Measurements from ENCODE around the gene VEZF1.

Gene VEZF1

DNA sequence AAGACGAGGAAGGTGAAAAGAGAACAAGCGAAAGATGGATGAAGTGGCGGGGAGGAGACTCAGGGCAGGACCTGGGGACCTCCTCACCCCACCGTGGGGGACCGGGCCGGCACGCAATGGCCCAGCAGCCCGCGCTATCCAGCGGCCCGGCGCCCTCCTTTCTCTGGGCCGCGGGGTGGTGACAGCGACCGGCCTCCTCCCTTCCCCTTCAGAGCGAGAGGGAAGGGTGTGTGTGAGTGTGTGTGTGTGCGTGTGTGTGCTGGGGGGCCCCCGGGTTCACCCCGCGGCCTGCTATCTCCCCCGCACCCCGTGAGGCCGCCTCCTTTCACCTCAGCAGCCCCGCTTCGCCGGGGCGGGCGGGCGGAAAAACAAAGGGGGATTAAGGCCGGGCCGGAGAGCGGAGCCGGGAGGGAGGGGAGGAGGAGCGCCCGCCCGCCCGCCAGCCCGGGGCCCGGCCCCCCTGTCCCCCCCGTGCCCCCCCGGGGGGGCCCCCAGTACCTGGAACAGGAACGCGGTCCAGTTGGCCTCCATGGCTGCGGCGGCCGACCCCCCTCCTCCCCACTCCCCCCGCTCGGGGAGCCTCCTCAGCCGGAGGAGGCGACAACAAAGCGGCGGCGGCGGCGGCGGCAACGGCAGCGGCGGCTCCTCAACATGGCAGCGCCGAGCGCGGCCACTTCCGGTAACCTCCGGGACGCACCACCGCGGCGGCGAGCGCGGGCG is at the start of gene VEZF1:
Gene VEZF1, minus strand, starts transcription at position 674 of the 720 bp plus-strand sequence. Its CDS starts 143 bp downstream, at position 531.
- DNase-seq: no peak

DNA sequence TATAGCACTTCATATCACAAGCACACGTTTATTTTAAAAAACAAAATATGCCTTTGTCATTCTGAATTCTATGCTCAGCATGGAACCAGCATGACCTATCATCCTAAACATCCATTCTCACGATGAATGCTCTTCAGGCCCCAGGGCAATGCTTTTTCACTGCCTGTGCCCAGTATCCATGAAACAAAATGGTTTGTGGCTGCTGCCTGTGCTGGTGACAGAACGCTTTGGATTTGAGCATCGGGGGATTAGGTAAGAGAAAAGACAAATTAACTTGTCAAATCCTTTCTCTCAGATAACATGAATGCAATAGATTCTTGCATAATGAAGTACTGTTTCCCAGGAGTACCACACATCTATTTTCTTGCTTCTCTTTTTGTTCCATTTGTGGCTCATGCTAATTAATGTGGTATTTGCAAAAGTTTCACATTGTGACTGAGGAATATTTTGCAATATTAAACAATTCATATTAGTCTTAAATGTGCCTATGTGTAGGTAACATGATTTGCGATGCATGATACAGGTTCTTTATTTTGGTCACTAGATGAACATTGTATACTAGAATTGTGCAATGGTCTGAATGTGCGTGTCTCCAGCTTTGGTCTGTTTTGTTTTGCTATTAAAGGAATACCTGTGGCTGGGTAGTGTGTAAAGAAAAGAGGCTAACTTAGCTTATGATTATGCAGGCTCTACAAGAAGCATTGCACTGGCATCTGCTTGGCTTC is 44.8 kb upstream of the VEZF1 start:
- no peak for DNase-seq

DNA sequence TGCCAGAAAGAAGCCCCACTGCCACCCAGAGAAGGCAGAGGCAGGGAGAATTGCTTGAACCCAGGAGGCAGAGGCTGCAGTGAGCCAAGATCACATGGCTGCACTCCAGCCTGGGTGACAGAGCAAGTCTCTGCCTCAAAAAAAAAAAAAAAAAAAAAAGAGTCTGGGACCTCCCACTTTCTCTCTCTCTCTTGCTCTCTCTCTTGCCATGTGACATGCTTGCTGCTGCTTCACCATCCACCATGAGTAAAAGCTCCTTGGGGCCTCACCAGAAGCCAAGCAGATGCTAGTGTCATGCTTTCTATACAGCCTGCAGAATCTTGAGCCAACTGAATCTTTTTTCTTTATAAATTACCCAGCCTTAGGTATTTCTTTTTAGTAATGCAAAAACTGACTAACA is 40.5 kb upstream of the VEZF1 start:
- DNase-seq: no peak

DNA sequence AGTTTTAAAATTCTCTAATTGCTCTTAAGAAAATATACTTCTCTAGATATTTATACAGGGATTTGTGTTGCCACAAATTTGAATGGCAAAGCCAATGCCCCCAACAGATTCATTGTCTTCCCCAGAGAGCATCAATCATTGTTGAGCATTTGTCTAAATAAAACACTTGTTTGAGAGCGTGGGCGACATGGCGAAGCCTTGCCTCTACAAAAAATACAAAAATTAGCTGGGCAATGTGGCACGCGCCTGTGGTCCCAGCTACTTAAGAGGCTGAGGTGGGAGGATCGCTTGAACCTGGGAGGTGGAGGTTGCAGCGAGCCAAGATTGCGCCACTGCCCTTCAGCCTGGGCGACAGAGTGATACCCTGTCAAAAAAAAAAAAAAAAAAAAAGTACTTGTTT is 32.3 kb upstream of the VEZF1 start:
- DNase-seq: peak; percentile 15

- no peak for DNase-seq
Measured at GRCh38 chr17:58019521-58019920, 31.5 kb upstream of the VEZF1 start.

DNA sequence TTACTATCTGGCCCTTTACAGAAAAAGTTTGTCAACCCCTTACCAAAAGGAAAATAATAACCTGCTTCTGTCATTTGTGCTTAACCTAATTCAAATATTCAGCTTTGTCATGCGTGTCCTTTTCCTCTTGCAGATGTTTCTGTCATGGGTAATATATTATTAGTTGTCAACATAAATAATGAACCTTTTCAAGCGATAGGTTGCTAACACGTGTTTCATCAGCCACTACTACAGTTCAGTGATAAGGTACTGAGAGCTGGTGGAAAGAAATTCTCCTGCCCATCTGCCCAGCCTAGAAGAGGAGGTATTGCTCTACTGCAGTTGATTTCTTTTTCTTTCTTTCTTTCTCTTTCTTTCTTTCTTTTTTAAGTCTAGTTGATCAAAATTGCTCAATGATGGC is 31.0 kb upstream of the VEZF1 start:
- DNase-seq: no peak

GRCh38 chr17:58010067-58010799 is 22.2 kb upstream of the VEZF1 start:
- DNase-seq: no peak

DNA sequence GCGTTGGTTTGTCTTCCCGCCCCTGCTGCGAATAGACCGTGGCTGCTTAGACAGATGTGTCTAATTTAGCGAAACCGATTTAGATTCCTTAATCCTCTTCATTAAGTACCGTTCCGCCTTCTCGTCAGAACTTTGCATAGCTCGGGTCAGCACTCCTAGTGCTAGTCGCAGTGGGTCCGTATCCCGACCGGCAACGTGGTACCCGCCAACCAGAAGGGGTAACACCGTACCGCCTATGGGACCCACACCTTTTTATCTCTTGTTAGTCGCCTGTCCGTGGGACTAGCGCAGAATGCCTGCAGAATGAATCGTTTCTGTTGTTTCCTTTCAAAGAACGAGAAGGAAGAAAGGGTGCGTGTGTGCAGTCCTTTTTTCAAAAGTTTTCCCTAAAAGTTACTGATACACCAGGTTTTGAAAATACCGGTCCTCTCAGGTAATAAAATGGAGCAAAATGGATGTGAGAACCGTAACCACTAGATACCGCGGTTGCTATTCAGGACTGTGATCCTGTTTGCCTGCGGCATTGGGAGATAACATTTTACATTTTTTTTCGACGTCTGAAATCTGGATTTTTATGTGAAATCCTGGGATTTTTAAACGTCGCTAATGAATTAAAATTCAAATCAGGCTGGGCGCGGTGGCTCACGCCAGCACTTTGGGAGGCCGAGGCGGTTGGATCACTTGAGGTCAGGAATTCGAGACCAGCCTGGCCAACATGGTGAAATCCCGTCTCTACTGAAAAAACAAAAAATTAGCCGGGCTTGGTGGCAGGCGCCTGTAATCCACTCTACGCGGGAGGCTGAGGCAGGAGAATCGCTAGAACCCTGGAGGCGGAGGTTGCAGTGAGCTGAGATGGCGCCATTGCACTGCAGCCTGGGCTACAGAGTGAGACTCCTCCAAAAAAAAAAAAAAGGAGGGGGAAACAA is 20.0 kb upstream of the VEZF1 start:
- DNase-seq: no peak

DNA sequence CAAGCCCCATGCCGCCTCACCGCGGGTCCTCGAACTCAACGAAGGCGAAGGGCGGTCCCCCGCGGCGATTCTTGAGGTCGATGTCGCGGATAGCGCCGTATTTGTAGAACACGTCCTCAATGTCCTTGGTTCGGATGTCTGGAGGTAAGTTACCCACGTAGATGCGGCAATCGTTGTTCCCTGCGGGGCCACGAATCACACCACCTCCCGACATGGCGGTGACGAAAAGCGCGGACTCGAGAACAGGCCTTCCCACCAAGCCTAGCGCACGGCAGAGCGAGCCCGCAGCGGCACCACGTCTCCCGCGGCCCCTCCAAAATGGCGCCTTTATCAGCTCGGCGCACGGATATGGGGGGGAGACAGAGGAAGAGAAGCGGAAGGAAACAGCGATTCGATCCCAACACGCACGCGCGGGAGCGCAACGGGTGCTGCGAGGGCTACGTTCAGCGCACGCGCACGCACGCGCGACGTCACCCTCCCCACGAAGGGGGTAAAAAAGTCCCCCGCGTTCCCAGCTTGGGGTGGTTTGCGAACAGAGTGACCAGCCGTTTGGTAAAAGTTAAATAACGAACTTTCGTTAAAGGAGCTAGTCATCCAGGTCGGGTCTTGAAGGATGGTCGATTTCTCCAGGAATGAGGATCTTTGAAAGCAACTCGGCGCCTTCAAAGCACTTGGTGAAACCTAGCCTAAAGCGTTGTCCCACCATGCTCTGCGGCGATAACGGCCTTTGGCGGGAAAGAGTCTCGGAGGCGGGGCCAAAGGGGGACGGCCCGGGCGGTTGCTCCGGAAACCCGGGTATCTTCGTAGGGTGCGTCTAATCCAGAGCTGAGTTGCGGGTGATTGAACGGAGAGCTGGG is 19.1 kb upstream of the VEZF1 start, which contains the start of gene SRSF1:
Gene SRSF1, minus strand, starts transcription at position 323 of the 857 bp plus-strand sequence. Its CDS starts 109 bp downstream, at position 214.
- peak; percentile 98 for DNase-seq

DNA sequence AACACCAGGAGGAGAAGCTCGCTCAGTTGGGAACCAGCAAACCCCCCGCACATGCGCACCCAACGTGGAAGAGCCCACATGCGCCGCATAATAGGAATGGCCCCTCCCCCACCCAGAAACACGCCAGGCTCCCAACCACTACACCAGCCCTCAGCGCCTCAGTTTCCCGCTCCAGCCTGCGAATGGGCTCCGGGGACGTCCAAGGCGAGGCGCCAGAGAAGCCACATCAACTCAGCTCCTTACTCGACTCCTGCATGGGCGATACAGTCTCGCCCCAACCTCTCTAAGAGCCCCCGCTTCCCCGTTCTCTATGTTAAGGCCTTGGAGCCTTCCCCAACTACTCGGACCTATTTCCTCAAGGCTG is 18.5 kb upstream of the VEZF1 start:
- DNase-seq: peak; percentile 41

DNA sequence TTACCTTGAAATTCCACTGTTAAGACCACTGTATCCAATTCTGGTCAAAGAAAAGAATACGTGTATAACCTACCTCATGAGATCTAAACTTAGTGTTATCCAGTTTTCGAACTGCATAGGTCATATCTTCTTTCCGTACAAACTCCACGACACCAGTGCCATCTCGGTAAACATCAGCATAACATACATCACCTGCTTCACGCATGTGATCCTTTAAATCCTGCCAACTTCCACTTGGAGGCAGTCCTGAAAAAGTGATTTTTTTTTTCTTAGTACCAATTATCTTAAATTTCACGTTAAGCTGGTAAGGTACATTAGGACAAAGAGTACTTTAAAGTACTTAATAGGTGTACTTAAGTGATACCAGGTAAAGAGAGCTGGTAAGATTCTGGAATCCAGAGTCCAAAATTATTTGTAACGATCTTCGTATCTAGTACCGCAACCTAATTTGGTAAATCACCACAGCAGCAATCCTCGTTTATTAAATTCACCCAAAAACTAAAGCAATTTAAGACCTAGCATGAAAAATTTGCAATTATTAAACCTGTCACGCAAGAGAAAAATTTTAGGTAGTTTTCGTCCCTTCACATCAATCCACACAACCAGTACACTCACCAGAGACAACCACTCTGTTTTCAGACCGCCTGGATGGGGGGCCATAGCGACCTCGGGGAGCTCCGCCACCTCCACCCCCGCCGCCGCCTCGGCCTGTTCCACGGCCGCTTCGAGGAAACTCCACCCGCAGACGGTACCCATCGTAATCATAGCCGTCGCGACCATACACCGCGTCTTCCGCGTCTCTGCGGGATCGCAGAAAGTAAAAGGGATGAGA is 17.9 kb upstream of the VEZF1 start:
- no peak for DNase-seq

DNA sequence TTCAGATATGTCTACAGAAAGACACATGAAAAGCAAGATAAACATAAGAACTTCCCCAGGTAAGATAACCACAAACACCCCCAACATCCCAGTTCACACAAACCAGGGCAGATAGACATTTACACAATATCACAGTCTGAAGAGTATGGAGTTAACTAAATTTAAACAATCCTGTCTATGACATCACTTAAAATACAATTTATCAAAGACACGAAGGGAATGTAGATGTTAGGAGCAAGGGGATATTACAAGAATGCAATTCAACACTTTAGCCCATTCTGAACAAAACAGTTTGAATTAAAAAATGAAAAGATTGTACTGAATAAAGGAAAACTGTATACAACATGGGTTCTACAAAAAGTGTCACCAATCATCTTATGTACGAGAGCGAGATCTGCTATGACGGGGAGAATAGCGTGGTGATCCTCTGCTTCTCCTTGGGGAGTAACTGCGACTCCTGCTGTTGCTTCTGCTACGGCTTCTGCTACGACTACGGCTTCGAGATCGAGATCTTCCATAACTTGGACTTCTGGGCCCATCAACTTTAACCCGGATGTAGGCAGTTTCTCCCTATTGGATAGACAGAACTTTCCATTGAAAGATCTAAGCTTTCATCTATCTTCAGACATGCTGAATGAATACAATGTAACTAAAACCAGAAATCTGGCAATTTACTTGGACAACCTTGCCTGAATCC is 17.1 kb upstream of the VEZF1 start:
- DNase-seq: no peak

GRCh38 chr17:58004060-58004459 is 16.0 kb upstream of the VEZF1 start:
- no peak for DNase-seq

GRCh38 chr17:58002973-58003372 is 14.9 kb upstream of the VEZF1 start:
- DNase-seq: no peak

DNA sequence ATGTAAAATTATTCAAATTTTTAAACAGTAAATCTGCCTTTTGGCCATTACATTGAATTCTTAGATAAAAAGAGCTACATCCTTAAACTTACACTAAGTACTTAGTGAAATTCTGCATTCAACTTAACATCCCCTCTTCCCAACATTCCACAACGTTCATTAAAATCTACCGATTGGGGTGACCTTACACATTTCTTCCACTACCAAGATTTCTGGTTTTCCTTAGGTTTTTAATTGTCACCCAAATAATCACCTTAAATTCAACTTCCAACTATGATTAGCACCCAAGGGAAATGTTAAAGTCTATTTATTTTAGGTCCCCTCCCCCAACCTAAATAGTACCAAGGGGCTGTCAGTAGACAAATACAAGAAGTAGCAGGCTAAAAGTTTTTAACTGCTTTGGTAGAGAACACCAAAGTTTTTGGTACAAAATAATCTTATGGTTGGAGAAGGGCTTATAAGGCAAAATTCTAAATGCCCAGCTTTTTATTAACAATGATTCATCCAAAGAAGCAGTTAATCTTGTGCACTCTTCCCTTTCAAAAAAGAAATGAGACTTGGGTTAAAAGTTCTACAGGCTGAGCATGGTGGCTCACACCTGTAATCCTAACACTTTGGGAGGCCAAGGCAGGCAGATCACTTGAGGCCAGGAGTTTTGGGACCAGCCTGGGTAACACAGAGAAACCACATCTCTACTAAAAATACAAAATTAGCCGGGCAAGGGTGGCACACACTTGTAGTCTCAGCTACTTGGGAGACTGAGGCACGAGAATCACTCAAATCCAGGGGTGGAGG is 14.3 kb upstream of the VEZF1 start:
- no peak for DNase-seq

DNA sequence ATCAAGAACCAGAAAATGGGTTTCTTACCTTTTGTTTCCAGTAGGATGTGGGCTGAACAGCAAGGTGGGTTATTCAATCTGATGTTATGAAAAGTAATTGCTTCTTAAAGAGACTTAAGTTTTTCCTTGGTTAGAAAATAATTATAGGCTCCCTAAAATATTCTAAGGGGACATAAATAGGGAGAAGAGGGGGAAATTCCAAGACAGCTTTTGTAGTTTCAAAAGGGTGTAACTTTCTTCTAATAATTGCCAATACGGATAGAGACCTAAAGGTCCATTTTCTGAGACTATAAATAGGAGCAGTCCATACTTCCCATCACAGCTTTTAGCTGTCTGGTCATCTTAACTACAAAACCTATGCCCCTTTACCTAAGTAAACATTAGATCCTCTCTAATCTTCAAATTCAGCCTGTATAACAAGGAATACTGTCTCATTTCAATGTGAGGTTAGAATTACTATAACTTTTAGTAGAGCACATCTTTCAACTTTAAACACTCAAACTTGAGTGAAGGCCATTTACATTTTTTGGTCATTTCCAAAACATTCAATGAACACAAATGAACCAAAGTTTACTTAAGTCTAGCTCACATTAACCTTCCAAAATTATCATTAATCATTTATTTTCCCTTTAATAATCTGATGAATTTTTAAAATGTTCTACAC is 13.5 kb upstream of the VEZF1 start:
- no peak for DNase-seq

- peak; percentile 68 for DNase-seq
Measured at GRCh38 chr17:57999496-58000017, 11.5 kb upstream of the VEZF1 start.

DNA sequence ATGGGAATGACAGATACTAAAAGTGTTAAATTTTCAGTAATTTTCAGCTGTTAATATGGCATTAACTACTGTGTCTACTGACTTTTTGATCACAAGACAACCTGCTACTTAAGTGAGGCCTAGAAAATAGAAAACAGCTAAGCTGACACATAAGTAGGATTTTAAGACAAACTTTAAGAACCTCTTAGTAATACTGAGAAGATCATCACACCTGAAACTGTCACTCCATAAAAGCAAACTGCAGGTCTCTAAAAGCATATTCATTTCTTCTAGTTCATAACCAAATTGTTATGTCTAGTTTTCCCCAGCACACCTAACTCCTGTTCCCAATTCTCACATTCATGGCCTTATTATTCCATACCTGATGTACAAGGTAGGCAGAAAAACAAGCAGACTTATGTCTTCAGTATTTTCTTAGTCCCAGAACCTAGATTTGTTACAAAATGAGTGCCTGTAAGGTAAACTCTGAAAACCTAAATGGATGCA is 11.0 kb upstream of the VEZF1 start:
- no peak for DNase-seq

Data from NCI-H748 treated with DMSO at 0.1 percent for 48 hours (cell line).